KMS-11 (cell line): ENCODE measurements around the gene PGAM2.

Experiments used
- H2AFZ ChIP-seq: fragments of 200-600 bp; sonication (generic); 2 replicates; pipeline ENCODE4 v1.6.1; 2016; ENCODE audit warnings: antibody characterized with exemption, mixed run types, low read depth
- H3K27ac ChIP-seq: fragments of 200-600 bp; sonication (generic); 2 replicates; pipeline ENCODE4 v1.6.1; 2016; ENCODE audit warnings: mild to moderate bottlenecking, mixed run types
- H3K27me3 ChIP-seq: fragments of 200-600 bp; sonication (generic); 2 replicates; pipeline ENCODE4 v1.6.1; 2017; ENCODE audit warnings: mild to moderate bottlenecking, low read depth, mixed run types, moderate library complexity; ENCODE audit not compliant: insufficient read depth
- H3K36me3 ChIP-seq: fragments of 200-600 bp; sonication (generic); 2 replicates; pipeline ENCODE4 v1.6.1; 2017; ENCODE audit warnings: mild to moderate bottlenecking, mixed run types; ENCODE audit not compliant: insufficient read depth
- H3K4me1 ChIP-seq: fragments of 200-600 bp; sonication (generic); 2 replicates; pipeline ENCODE4 v1.6.1; 2016; ENCODE audit warnings: mild to moderate bottlenecking, low read depth, mixed run types; ENCODE audit not compliant: poor library complexity, severe bottlenecking
- H3K4me2 ChIP-seq: fragments of 200-600 bp; sonication (generic); 2 replicates; pipeline ENCODE4 v1.7.0; 2016; ENCODE audit warnings: mild to moderate bottlenecking, mixed run types
- H3K4me3 ChIP-seq: fragments of 200-600 bp; sonication (generic); IDR thresholded peaks from 2 replicates; pipeline ENCODE4 v1.6.1; 2017; ENCODE audit warnings: low read depth, low read length, mixed read lengths; ENCODE audit not compliant: insufficient read depth
- H3K79me2 ChIP-seq: fragments of 200-600 bp; sonication (generic); 2 replicates; pipeline ENCODE4 v1.6.1; 2016; ENCODE audit warnings: low read depth, mixed run types; ENCODE audit not compliant: insufficient read depth
- H3K9ac ChIP-seq: fragments of 200-600 bp; sonication (generic); 2 replicates; pipeline ENCODE4 v1.6.1; 2016; ENCODE audit warnings: mild to moderate bottlenecking, mixed run types
- H4K20me1 ChIP-seq: fragments of 200-600 bp; sonication (generic); 2 replicates; pipeline ENCODE4 v1.6.1; 2016; ENCODE audit warnings: mild to moderate bottlenecking, mixed run types; ENCODE audit not compliant: insufficient read depth
- TF ChIP-seq, protein P1 (sequence below): fragments of 200-600 bp; sonication (generic); conservative IDR thresholded peaks from 2 replicates; pipeline ENCODE4 v1.6.1; 2017; ENCODE audit warnings: low read depth, mild to moderate bottlenecking, antibody characterized with exemption, low read length, moderate library complexity, mixed read lengths

Gene PGAM2

GRCh38 chr7:44072364-44073231 lies 7.2 kb upstream of the PGAM2 start:
- H3K9ac ChIP-seq: no peak overlapping the region
- H3K79me2 ChIP-seq: no peaks in the 10 kb centered on the region
- no peak overlapping the region for H2AFZ ChIP-seq
- H3K27me3 ChIP-seq: no peaks in the 10 kb centered on the region
- no peaks in the 10 kb centered on the region for H4K20me1 ChIP-seq
- no peak overlapping the region for H3K4me2 ChIP-seq
- TF ChIP-seq, protein P1, sequence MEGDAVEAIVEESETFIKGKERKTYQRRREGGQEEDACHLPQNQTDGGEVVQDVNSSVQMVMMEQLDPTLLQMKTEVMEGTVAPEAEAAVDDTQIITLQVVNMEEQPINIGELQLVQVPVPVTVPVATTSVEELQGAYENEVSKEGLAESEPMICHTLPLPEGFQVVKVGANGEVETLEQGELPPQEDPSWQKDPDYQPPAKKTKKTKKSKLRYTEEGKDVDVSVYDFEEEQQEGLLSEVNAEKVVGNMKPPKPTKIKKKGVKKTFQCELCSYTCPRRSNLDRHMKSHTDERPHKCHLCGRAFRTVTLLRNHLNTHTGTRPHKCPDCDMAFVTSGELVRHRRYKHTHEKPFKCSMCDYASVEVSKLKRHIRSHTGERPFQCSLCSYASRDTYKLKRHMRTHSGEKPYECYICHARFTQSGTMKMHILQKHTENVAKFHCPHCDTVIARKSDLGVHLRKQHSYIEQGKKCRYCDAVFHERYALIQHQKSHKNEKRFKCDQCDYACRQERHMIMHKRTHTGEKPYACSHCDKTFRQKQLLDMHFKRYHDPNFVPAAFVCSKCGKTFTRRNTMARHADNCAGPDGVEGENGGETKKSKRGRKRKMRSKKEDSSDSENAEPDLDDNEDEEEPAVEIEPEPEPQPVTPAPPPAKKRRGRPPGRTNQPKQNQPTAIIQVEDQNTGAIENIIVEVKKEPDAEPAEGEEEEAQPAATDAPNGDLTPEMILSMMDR: peak; percentile 81
- no peak overlapping the region for H3K4me3 ChIP-seq
- H3K4me1 ChIP-seq: peaks cover 8% of the 10 kb centered on the region
- H3K27ac ChIP-seq: no peak overlapping the region
- H3K36me3 ChIP-seq: no peaks in the 10 kb centered on the region

GRCh38 chr7:44071726-44072363 lies 6.5 kb upstream of the PGAM2 start:
- no peaks in the 10 kb centered on the region for H4K20me1 ChIP-seq
- H3K4me3 ChIP-seq: no peak overlapping the region
- no peak overlapping the region for H3K27ac ChIP-seq
- no peak overlapping the region for H3K4me2 ChIP-seq
- H3K79me2 ChIP-seq: no peaks in the 10 kb centered on the region
- H2AFZ ChIP-seq: no peak overlapping the region
- TF ChIP-seq, protein P1: no peak
- peaks cover 8% of the 10 kb centered on the region for H3K4me1 ChIP-seq
- no peak overlapping the region for H3K9ac ChIP-seq
- no peaks in the 10 kb centered on the region for H3K27me3 ChIP-seq
- H3K36me3 ChIP-seq: no peaks in the 10 kb centered on the region

GRCh38 chr7:44068054-44068453 lies 2.7 kb upstream of the PGAM2 start:
- H3K4me3 ChIP-seq: no peak overlapping the region
- H3K4me1 ChIP-seq: peaks cover 8% of the 10 kb centered on the region
- H3K9ac ChIP-seq: no peak overlapping the region
- no peaks in the 10 kb centered on the region for H3K27me3 ChIP-seq
- no peaks in the 10 kb centered on the region for H3K79me2 ChIP-seq
- no peaks in the 10 kb centered on the region for H3K36me3 ChIP-seq
- H3K4me2 ChIP-seq: no peak overlapping the region
- H4K20me1 ChIP-seq: no peaks in the 10 kb centered on the region
- H2AFZ ChIP-seq: no peak overlapping the region
- H3K27ac ChIP-seq: no peak overlapping the region
- TF ChIP-seq, protein P1: no peak

DNA sequence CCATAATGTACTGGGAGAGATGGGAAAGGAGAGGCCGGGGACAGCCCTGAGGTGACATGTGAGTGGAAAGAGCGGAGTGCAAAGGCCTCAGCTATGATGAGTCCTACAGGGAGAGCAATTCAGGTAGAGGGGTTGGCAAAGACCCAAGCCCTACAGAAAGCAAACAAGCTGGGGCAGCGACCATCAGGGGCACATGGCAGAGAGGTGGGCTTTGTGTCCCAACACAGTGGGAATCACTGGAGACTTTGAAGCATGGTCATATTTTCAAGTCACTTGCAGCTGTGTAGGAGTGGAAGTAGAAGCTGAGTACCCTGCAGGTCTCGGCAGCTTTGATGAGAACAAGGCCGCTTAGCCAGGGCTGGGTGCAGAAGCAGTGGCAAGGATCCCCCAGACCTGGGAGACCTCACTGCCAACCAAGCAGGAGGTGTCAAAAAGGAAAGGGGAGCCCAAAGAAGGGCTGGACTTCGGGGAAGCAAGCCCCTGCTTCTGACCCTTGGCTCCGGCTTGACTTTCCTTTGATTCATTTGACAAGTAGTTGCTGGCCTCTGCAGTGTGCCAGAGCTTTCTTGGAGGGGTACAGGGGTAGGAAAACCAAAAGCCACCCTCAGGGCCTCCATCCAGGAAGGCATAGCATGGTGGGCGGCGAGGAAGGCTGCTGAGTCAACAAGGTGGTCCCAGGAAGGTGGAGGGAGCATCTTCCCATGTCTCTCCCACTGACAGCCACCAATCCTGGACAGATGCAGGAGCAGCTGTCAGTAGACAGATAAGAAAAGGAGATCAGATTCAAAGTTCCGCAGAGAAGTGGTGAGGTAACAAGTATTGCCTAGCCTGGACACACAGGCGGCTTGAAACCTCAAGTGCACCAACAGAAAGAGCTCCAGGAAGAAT lies 1.9 kb upstream of the PGAM2 start:
- no peaks in the 10 kb centered on the region for H3K79me2 ChIP-seq
- peaks cover 8% of the 10 kb centered on the region for H3K4me1 ChIP-seq
- H3K27me3 ChIP-seq: no peaks in the 10 kb centered on the region
- no peaks in the 10 kb centered on the region for H4K20me1 ChIP-seq
- no peak overlapping the region for H3K27ac ChIP-seq
- H3K4me2 ChIP-seq: no peak overlapping the region
- H3K9ac ChIP-seq: no peak overlapping the region
- TF ChIP-seq, protein P1: no peak
- H3K4me3 ChIP-seq: no peak overlapping the region
- no peak overlapping the region for H2AFZ ChIP-seq
- H3K36me3 ChIP-seq: no peaks in the 10 kb centered on the region
